Smooth muscle cell of the coronary artery (primary cell): ENCODE results near the gene OR1N1. TPM values are rescaled to one million over a fixed set of nuclear protein-coding genes. Genes with fewer than 3 reads are reported as not detected.

Experiments used
- total RNA-seq: library from RNA; depleted of rRNA; stranded (reverse); fragments of >200 nt; gene quantifications from 2 replicates; pipeline ENCODE4 v1.2.3, GENCODE V29; 2014; ENCODE audit warnings: low replicate concordance

The OR1N1 gene, protein sequence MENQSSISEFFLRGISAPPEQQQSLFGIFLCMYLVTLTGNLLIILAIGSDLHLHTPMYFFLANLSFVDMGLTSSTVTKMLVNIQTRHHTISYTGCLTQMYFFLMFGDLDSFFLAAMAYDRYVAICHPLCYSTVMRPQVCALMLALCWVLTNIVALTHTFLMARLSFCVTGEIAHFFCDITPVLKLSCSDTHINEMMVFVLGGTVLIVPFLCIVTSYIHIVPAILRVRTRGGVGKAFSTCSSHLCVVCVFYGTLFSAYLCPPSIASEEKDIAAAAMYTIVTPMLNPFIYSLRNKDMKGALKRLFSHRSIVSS
- 0.12 TPM in 1 of 2 replicates, not detected in the other for total RNA-seq

DNA sequence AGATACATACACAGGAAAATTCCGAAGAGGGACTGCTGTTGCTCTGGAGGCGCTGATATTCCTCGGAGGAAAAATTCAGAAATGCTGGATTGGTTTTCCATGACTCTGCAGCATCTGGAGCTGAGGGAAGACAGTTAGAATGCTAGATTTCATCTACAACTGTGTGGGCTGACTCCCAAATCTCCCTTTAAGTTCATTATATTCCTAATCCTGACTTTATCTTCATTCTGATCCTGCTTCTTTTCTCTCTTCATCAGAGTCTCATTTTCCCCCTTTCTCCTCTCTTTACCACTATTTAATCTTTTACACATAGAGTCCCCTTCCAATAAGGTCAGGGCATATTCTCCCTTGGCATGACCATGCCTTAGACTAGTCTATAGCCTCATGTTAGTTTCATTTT lies at the start of gene OR1N1:
OR1N1 (minus strand) TSS at position 101 of the 400 bp plus-strand sequence; CDS start at position 101, 0 bp downstream.

DNA sequence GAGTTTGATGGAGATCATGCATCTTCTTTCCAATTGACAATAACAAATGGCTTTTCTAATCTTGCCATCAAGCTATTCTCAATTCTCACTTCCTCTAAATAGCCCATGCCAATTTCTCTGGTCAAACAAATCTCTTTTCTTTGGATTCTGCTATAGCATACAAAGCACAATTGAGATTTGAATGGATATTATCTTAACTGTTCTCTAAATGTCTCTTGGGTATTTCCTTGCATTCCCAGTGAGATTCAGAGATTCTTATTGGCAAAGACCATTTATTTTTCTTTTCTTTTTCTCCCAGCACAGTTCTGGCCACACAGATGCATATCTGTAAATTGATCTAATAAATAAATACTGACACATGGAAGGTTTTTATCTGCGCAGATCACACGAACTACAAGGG lies 25.7 kb upstream of the OR1N1 start, which contains the start of gene OR1N2:
OR1N2 (plus strand) TSS at position 301 of the 400 bp plus-strand sequence. CDS start 100 bp downstream, outside the sequence.

DNA sequence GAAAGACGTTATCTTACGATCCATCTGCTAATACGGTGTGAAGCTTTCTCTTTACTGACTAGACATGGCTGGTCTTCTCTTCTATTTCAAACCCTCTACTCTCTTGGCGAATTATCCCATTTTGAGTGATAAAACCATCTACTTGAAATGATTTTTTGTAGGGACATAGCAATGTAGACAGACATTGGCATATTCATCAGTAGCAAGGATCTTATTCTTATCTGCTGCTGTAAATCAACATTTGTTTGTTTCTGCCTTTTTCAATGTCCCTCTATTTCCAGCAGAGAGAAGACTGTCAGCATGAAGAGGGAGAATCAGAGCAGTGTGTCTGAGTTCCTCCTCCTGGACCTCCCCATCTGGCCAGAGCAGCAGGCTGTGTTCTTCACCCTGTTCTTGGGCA lies 8.3 kb downstream of the OR1N1 start, which contains the start of gene OR1J4:
OR1J4 (plus strand) TSS at position 301 of the 400 bp plus-strand sequence; CDS start at position 301, 0 bp downstream.

DNA sequence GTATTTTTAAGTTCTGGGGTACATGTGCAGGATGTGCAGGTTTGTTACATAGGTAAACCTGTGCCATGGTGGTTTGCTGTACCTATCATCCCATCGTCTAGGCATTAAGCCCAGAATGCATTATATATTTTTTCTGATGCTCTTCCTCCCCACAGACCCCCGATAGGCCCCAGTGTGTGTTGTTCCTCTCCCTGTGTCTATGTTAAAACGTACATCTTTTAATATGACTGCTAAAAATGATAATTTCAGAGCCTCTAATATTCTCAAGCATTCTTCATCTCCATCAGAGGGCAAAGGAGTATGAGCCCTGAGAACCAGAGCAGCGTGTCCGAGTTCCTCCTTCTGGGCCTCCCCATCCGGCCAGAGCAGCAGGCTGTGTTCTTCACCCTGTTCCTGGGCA lies 16.6 kb downstream of the OR1N1 start, which contains the start of gene OR1J2:
OR1J2 (plus strand) TSS at position 301 of the 400 bp plus-strand sequence; CDS start at position 301, 0 bp downstream.

DNA sequence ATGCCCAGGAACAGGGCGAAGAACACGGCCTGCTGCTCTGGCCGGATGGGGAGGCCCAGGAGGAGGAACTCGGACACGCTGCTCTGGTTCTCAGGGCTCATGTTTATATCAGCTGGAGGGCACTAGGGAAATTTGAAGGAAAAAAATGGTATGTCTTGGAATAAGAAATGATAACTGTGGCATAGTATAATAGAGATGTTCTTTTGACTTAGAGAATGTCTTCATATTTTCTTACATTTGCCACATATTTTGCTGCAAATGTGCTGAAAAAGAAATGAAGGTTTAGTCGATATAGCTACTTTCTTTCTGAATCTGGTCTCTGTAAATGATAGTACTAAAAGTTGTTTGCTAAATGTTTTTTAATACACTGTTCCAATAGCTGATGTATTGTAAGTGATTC lies 49.3 kb downstream of the OR1N1 start, which contains the start of gene OR1J1:
OR1J1 (minus strand) TSS at position 101 of the 400 bp plus-strand sequence; CDS start at position 101, 0 bp downstream.

Other genes starting within 250 kb of the OR1N1 start
- gene PTGS1, start 156.3 kb downstream of the OR1N1 start, total RNA-seq: 27.1 and 116 TPM in 2 replicates
- gene OR1J1, start 49.4 kb downstream of the OR1N1 start, total RNA-seq: not detected in 2 replicates
- gene OR1J2, start 16.5 kb downstream of the OR1N1 start, total RNA-seq: 0.30 and 1.2 TPM in 2 replicates
- 0.15 and 0.59 TPM in 2 replicates for gene OR1J4, start 8.2 kb downstream of the OR1N1 start, total RNA-seq
- gene OR1N2, start 25.8 kb upstream of the OR1N1 start, total RNA-seq: 0.30 and 0.35 TPM in 2 replicates
- not detected in 2 replicates for gene OR1L8, start 56.1 kb upstream of the OR1N1 start, total RNA-seq
- gene OR1Q1, start 87.4 kb upstream of the OR1N1 start, total RNA-seq: 0.08 and 1.2 TPM in 2 replicates
- 0.08 TPM in 1 of 2 replicates, not detected in the other for gene OR1B1, start 130.3 kb upstream of the OR1N1 start, total RNA-seq
- not detected in 2 replicates for gene OR1L1, start 134.4 kb upstream of the OR1N1 start, total RNA-seq
- gene OR1L3, start 147.8 kb upstream of the OR1N1 start, total RNA-seq: not detected in 2 replicates
- gene OR1L4, start 196.7 kb upstream of the OR1N1 start, total RNA-seq: not detected in 2 replicates
- 0.23 TPM in 1 of 2 replicates, not detected in the other for gene OR1L6, start 215.0 kb upstream of the OR1N1 start, total RNA-seq